Transverse colon (tissue), 4 donors: ENCODE results near the gene COBLL1. TPM values are rescaled to one million over a fixed set of nuclear protein-coding genes. Genes with fewer than 3 reads are reported as not detected.

Experiments used
- DNase-seq: peaks from one replicate; pipeline ENCODE4 v3.0.0-alpha.2; 2019
- H3K27ac ChIP-seq, 4 donors: fragments of 200-600 bp; sonication (generic); 2 replicates each; pipeline ENCODE4 v1.5.1; 2016 to 2018; ENCODE audit warnings: inconsistent platforms in 4 of 4
- H3K27me3 ChIP-seq: fragments of 200-600 bp; sonication (generic); 2 replicates; pipeline ENCODE4 v1.5.1; 2017; ENCODE audit warnings: inconsistent platforms
- H3K36me3 ChIP-seq, 4 donors: fragments of 200-600 bp; sonication (generic); 2 replicates each; pipeline ENCODE4 v1.5.1; 2017 to 2019; ENCODE audit warnings: inconsistent platforms in 4 of 4
- H3K4me1 ChIP-seq, 4 donors: fragments of 200-600 bp; sonication (generic); 2 replicates each; pipeline ENCODE4 v1.5.1; 2017 to 2020; ENCODE audit warnings: inconsistent platforms in 4 of 4
- H3K4me3 ChIP-seq, 4 donors: fragments of 200-600 bp; sonication (generic); 1 replicate in 1 of 4; 2 replicates in 3 of 4; pipeline versions ENCODE4 v1.5.1 to v1.6.1; 2017 to 2019; ENCODE audit warnings: inconsistent platforms in 4 of 4
- H3K9me3 ChIP-seq, 2 donors: fragments of 200-600 bp; sonication (generic); 2 replicates each; pipeline ENCODE4 v1.5.1; 2017 to 2019; ENCODE audit warnings: inconsistent platforms in 2 of 2
- EP300 ChIP-seq: sonication (generic); formaldehyde crosslinking; IDR thresholded peaks from one replicate; pipeline ENCODE4 v1.6.1; 2017; ENCODE audit warnings: antibody characterized with exemption, low read depth
- POLR2A ChIP-seq: fragments of 450-650 bp; IDR thresholded peaks from one replicate; pipeline ENCODE4 v1.6.1; 2016; ENCODE audit warnings: antibody characterized with exemption, mild to moderate bottlenecking, moderate library complexity
- POLR2AphosphoS5 ChIP-seq, 3 donors: sonication (generic); formaldehyde crosslinking; IDR thresholded peaks; one replicate each; pipeline ENCODE4 v1.6.1; 2016; ENCODE audit warnings: antibody characterized with exemption in 3 of 3
- WGBS, 2 donors: methylation state at CpG; one replicate each; pipeline ENCODE4 v1.1.5; 2018; ENCODE audit warnings: low coverage in 1 of 2; 5-methylcytosine and 5-hydroxymethylcytosine counted together
- in situ Hi-C, 4 donors: fragments of 200-750 bp; cut with MboI; loops; one replicate each; pipeline versions ENCODE4 v1.15.0 to v1.15.1; 2017; ENCODE audit warnings: low sequenced_read_pairs in 3 of 4, low pct_ligation_motif_present in 1 of 4, low pct_unique_long_range_greater_than_20kb in 1 of 4
- intact Hi-C: fragments of 100-400 bp; cut with DNase I; formaldehyde crosslinking; loops from one replicate; pipeline ENCODE4 v1.15.1; 2023; ENCODE audit warnings: low total_unique reads
- total RNA-seq, 4 donors: library from RNA; depleted of rRNA; stranded (reverse); fragments of >200 nt; gene quantifications; one replicate each; pipeline ENCODE4 v1.1.0, GENCODE V29; 2016
- TF ChIP-seq, protein P1 (sequence below), 5 experiments: fragments of 200-600 bp in 3 of 5; fragments of 450-650 bp in 2 of 5; sonication (generic) in 3 of 5; IDR thresholded peaks; 1 replicate in 2 of 5; 2 replicates in 3 of 5; pipeline ENCODE4 v1.5.1; 2016 to 2017; ENCODE audit warnings: antibody characterized with exemption in 5 of 5, inconsistent platforms in 3 of 5, mild to moderate bottlenecking in 2 of 5, moderate library complexity in 1 of 5

COBLL1 gene
- total RNA-seq, 4 donors from 2014 or later: 21.7 to 129 (median 30.7) TPM

DNA sequence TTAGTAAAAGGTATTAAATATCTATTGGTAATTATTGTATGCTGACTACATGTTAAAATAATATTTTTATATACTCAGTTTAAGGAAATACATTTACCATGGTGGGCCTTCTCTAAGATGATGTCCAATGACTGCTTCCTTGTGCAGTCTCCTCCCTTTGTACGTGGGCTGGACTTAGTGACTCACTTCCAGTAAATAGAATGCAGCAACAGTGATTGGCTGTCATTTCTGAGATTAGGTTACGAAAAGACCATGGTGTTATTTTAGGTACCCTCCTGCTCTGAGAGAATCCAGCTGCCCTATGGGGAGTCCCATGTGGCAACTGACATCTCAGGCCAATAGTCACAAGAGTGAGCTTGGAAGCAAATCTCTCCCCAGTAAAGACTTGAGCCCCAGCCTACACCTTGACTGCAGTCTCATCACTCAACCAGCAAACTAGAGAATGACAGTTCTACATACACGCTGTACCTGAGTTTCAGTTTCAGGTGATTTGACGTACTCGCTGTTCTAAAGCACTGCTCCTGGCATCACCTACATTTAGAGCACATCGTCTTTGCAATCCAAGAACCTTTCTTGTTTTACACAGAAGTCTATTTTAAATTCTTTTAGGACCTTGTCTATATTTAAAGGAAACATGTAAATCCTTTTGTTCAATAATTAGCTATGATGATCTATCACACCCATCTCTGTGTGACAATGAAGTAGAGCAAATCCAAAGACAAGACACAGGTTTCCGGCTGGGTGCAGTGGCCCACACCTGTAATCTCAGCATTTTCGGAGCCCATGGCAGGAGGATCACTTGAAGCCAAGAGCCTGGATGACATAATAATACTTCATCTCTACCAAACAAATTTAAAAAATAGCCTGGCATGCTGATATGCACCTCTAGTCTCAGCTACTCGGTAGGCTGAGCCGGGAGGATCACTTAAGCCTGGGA, 87.2 kb downstream of the COBLL1 start:
- intact Hi-C loops (no loop called here), in situ Hi-C loops (no loop called here)
- peak overlapping the region in 2 of 4 donors; percentile 0 to 55 for H3K27ac ChIP-seq
- H3K9me3 ChIP-seq: no peaks in the 10 kb centered on the region
- H3K4me1 ChIP-seq: peaks cover 0 to 15% (median 2%) of the 10 kb centered on the region in 4 donors
- no peaks in the 10 kb centered on the region for H3K36me3 ChIP-seq
- H3K27me3 ChIP-seq: no peaks in the 10 kb centered on the region
- no peak for TF ChIP-seq EP300
- TF ChIP-seq, protein P1, sequence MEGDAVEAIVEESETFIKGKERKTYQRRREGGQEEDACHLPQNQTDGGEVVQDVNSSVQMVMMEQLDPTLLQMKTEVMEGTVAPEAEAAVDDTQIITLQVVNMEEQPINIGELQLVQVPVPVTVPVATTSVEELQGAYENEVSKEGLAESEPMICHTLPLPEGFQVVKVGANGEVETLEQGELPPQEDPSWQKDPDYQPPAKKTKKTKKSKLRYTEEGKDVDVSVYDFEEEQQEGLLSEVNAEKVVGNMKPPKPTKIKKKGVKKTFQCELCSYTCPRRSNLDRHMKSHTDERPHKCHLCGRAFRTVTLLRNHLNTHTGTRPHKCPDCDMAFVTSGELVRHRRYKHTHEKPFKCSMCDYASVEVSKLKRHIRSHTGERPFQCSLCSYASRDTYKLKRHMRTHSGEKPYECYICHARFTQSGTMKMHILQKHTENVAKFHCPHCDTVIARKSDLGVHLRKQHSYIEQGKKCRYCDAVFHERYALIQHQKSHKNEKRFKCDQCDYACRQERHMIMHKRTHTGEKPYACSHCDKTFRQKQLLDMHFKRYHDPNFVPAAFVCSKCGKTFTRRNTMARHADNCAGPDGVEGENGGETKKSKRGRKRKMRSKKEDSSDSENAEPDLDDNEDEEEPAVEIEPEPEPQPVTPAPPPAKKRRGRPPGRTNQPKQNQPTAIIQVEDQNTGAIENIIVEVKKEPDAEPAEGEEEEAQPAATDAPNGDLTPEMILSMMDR (IDR thresholded peaks at IDR 0.05): no peak
- no peak for TF ChIP-seq POLR2AphosphoS5 (IDR thresholded peaks at IDR 0.05)
- no peak for TF ChIP-seq POLR2A
- DNase-seq: peak; percentile 22
- WGBS, 2 donors: 85% methylated on average over 7 to 10 of the region's 10 CpGs
- no peak overlapping the region for H3K4me3 ChIP-seq

DNA sequence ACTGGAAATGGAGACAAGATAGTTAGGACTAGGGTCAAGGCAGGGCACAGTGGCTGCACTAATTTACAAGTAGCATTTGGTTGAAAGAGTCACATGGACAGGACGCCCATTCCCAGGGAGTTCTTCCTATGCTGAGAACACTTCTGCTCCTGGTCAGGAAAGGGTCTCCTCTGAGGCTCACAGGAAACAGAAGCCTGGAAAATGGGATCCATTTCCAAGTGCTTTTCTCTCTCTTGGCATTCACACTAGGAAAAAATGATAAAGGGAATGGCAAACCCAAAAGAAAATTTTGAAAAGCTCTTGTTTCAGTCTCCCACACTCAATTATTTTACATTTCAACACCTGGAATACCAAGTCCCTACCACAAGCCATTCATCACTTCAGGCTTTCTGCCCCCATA, 88.7 kb downstream of the COBLL1 start:
- no peak overlapping the region for H3K27ac ChIP-seq
- H3K27me3 ChIP-seq: no peaks in the 10 kb centered on the region
- 85% methylated on average over 1 of the region's 1 CpG; no CpG with 5 or more reads in 1 of the 2 donors for WGBS, 2 donors
- intact Hi-C loops (no loop called here), in situ Hi-C loops (no loop called here)
- DNase-seq: no peak
- H3K36me3 ChIP-seq: no peaks in the 10 kb centered on the region
- TF ChIP-seq, protein P1 (IDR thresholded peaks at IDR 0.05): no peak
- TF ChIP-seq EP300: no peak
- no peak for TF ChIP-seq POLR2A
- TF ChIP-seq POLR2AphosphoS5 (IDR thresholded peaks at IDR 0.05): no peak
- no peaks in the 10 kb centered on the region for H3K9me3 ChIP-seq
- H3K4me1 ChIP-seq: peaks cover 0 to 8% (median 2%) of the 10 kb centered on the region in 4 donors
- no peak overlapping the region for H3K4me3 ChIP-seq

DNA sequence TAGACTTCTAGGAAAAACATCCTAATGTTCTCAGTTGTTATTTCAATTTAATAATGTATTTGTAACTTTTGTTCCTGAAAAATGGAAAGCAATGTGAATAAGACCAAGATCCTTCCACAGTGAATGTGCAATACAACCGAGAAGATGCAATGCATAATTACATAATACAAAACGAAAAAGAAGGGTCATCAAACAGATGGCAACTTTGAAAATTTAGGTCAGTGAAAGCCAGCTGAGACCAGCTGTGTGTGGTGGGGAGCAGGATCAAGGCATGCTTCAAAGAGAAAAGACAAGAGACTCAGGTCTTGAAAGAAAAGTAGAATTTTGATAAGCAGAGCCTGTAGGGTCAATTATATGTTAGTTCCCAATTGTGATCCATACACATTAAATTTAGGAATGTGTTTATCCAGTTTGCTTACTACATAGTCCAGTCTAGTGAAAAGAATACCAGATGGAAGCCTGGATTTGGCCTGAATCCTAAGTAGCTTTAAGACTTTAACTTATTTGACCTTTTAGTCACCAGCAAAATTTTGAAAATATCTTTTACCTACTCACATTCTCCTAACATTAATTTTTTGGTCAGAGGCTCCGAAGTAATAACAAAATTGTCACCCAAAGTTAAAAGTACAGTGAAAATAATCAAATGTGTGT, 93.7 kb downstream of the COBLL1 start:
- Histone ChIP-seq H3K9me3 (no peaks in the 10 kb centered on the region), H3K27ac (no peak overlapping the region), H3K27me3 (no peaks in the 10 kb centered on the region), H3K4me1 (peaks cover 0 to 3% (median 0%) of the 10 kb centered on the region in 4 donors), H3K4me3 (no peak overlapping the region), H3K36me3 (no peaks in the 10 kb centered on the region)
- TF ChIP-seq, protein P1 (IDR thresholded peaks at IDR 0.05): no peak
- no peak for TF ChIP-seq POLR2A
- TF ChIP-seq EP300: no peak
- no peak for TF ChIP-seq POLR2AphosphoS5 (IDR thresholded peaks at IDR 0.05)
- in situ Hi-C loops: loop anchor here in 2 of 4 donors (25.0 kb wide), 2 partner anchors 164 to 439 kb away; no protein-coding TSS in a partner anchor
- intact Hi-C loops: no loop called here
- DNase-seq: no peak
- WGBS, 2 donors: 61 to 67% methylated on average over 3 of the region's 3 CpGs

DNA sequence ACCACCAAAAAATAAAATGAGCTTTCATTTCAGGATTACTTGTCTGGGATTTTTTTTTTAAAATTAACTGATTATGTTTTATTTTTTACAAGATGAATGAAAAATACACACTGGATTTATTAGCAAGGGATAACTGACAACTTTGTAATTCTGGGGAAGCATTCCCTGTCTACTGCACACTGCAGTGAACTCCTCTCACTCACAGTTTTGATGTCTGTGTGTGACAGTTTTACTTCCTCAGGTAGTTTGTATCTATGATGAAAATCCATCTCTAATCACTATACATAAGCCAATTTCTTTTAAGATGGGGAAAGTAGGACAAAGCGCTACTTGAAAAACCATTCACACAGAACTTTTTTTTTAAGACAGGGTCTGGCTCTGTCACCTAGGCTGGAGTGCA, 94.5 kb downstream of the COBLL1 start:
- no peak overlapping the region for H3K27ac ChIP-seq
- intact Hi-C loops (no loop called here), in situ Hi-C loops (loop anchor here in 2 of 4 donors (25.0 kb wide), 2 partner anchors 165 to 440 kb away; no protein-coding TSS in a partner anchor)
- no peak for DNase-seq
- H3K4me1 ChIP-seq: peaks cover 0 to 3% (median 0%) of the 10 kb centered on the region in 4 donors
- TF ChIP-seq POLR2A (no peak), POLR2AphosphoS5 (IDR thresholded peaks at IDR 0.05) (no peak), EP300 (no peak)
- TF ChIP-seq, protein P1 (IDR thresholded peaks at IDR 0.05): no peak
- no peak overlapping the region for H3K4me3 ChIP-seq
- H3K36me3 ChIP-seq: no peaks in the 10 kb centered on the region
- no peaks in the 10 kb centered on the region for H3K27me3 ChIP-seq
- 96% methylated on average over 1 of the region's 1 CpG; no CpG with 5 or more reads in 1 of the 2 donors for whole genome bisulfite sequencing, 2 donors
- no peaks in the 10 kb centered on the region for H3K9me3 ChIP-seq
